ENCODE results near the gene PLXNC1. TPM values are rescaled to one million over a fixed set of nuclear protein-coding genes. Genes with fewer than 3 reads are reported as not detected.
A peak's percentile ranks its signal among the peaks of the same experiment; 100 is the strongest.

Gene PLXNC1
- total and polyA plus RNA-seq, 2 experiments from 2014 or later: 2.9 to 4.1 TPM

DNA sequence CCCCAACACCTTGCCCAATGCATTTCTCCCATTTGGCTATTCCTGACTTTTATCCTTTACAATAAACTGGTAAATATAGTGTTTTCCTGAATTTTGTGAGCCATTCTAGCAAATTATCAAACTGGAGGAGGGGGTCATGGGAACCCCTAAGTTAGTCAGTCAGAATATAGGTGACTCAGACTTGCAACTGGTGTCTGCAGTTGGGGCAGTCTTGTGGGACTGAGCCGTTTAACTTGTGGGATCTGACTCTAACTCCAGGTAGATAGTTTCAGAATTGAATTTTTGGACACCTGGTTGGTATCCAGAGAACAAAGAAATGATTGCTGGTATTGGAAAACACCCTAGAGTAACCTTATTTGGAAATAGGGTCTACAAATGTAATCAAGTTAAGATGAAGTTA lies 177.9 kb downstream of the PLXNC1 start:
- TF ChIP-seq, protein P1, sequence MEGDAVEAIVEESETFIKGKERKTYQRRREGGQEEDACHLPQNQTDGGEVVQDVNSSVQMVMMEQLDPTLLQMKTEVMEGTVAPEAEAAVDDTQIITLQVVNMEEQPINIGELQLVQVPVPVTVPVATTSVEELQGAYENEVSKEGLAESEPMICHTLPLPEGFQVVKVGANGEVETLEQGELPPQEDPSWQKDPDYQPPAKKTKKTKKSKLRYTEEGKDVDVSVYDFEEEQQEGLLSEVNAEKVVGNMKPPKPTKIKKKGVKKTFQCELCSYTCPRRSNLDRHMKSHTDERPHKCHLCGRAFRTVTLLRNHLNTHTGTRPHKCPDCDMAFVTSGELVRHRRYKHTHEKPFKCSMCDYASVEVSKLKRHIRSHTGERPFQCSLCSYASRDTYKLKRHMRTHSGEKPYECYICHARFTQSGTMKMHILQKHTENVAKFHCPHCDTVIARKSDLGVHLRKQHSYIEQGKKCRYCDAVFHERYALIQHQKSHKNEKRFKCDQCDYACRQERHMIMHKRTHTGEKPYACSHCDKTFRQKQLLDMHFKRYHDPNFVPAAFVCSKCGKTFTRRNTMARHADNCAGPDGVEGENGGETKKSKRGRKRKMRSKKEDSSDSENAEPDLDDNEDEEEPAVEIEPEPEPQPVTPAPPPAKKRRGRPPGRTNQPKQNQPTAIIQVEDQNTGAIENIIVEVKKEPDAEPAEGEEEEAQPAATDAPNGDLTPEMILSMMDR (IDR thresholded peaks at IDR 0.05; ENCODE audit: low read depth, low read length): no peak
- Histone ChIP-seq H3K4me1 (ENCODE audit: low read depth) (no peaks in the 10 kb centered on the region), H3K36me3 (peaks cover 13% of the 10 kb centered on the region), H3K9me3 (ENCODE audit: low read depth) (no peaks in the 10 kb centered on the region), H3K4me3 (no peak overlapping the region), H3K27me3 (no peaks in the 10 kb centered on the region), H3K27ac (no peak overlapping the region)
- no peak for DNase-seq (ENCODE audit: low read depth in 1 of 2, low spot score in 1 of 2)

DNA sequence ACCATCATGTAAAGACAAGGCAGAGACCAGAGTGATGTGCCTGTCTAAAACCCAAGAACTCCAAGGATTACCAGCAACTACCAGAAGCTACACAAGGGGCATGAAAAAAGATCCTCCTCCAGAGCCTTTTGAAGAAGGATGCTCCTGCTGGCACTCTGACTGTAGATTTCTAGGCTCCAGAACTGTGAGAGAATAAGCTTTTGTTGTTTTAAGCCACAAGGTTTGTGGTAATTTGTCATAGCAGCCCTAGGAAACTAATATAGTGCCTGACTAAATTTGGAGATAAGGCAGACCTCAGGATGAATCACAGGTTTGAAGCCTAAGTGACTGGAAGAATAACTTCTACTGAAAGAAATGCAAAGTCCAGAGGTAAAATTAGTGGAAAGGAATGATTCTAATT lies 178.3 kb downstream of the PLXNC1 start:
- Histone ChIP-seq H3K36me3 (peaks cover 13% of the 10 kb centered on the region), H3K27me3 (no peaks in the 10 kb centered on the region), H3K4me3 (no peak overlapping the region), H3K4me1 (ENCODE audit: low read depth) (no peaks in the 10 kb centered on the region), H3K27ac (no peak overlapping the region), H3K9me3 (ENCODE audit: low read depth) (no peaks in the 10 kb centered on the region)
- TF ChIP-seq, protein P1 (IDR thresholded peaks at IDR 0.05; ENCODE audit: low read depth, low read length): no peak
- peak in 1 of 2 donors; percentile 78 for DNase-seq (ENCODE audit: low read depth in 1 of 2, low spot score in 1 of 2)

DNA sequence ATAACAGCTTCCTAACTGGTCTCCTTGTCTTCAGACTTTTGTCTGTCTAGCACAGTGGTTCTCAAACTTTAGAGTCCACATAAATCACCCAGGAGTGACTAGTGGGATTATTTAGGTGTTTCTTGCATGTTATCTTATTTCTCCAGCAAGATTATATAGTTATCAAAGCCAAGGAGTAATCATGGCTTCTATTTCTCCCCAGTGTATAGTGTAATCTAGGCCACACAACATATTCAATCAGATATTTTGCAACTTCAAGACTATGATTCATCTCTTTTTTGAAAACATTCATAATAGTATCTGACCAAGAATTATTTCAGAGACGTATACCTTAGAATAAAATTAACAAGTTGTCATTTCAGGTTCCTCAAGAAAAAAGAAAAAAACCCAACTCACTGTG lies 179.4 kb downstream of the PLXNC1 start:
- no peak overlapping the region for H3K27ac ChIP-seq
- peak in 1 of 2 donors; percentile 40 for DNase-seq (ENCODE audit: low read depth in 1 of 2, low spot score in 1 of 2)
- H3K36me3 ChIP-seq: peaks cover 13% of the 10 kb centered on the region
- H3K27me3 ChIP-seq: no peaks in the 10 kb centered on the region
- no peaks in the 10 kb centered on the region for H3K9me3 ChIP-seq (ENCODE audit: low read depth)
- TF ChIP-seq, protein P1 (IDR thresholded peaks at IDR 0.05; ENCODE audit: low read depth, low read length): no peak
- no peaks in the 10 kb centered on the region for H3K4me1 ChIP-seq (ENCODE audit: low read depth)
- no peak overlapping the region for H3K4me3 ChIP-seq

DNA sequence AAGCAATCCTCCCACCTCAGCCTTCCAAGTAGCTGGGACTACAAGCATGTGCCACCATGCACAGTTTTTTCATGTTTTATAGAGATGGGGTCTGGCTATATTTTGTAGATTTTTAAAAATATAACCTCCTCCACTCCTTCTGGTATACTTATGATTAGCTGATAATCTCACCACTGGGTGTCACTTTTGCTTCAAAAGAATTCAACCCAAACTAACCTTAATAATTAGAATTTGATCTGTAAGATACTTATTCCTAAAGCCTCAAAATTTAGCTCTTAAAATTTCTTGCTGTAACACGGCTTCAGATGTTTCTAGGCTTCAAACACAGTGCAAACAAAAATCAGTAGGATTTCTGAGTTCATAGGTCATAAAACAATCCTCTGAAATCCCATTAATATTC lies 181.0 kb downstream of the PLXNC1 start:
- Histone ChIP-seq H3K4me1 (ENCODE audit: low read depth) (peaks cover 11% of the 10 kb centered on the region), H3K9me3 (ENCODE audit: low read depth) (no peaks in the 10 kb centered on the region), H3K27me3 (no peaks in the 10 kb centered on the region), H3K4me3 (no peak overlapping the region), H3K27ac (no peak overlapping the region), H3K36me3 (peaks cover 10% of the 10 kb centered on the region)
- TF ChIP-seq, protein P1 (IDR thresholded peaks at IDR 0.05; ENCODE audit: low read depth, low read length): peak; percentile 9
- peak in 1 of 2 donors; percentile 30 for DNase-seq (ENCODE audit: low read depth in 1 of 2, low spot score in 1 of 2)

DNA sequence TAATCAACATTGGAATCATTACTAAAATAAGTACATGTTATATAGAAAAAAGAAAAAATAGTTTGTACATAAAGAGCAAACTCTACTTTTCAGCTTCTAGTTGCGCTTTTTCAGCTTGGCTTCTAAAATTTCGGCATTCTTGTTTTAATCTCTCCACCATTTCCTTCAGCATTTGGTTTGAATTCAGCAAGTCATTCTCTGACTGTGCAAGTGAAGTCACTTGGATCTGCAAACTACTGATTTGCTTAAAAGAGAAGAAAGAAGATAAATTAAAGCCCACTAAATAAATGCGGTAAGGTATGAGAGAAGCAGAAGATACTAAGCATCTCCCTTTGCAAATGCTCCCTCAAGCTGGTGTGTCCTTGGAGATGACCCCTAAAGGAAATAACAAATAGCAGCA lies 185.0 kb downstream of the PLXNC1 start:
- H3K4me3 ChIP-seq: no peak overlapping the region
- no peak for DNase-seq (ENCODE audit: low read depth in 1 of 2, low spot score in 1 of 2)
- no peaks in the 10 kb centered on the region for H3K9me3 ChIP-seq (ENCODE audit: low read depth)
- peaks cover 50% of the 10 kb centered on the region for H3K4me1 ChIP-seq (ENCODE audit: low read depth)
- H3K27ac ChIP-seq: no peak overlapping the region
- peaks cover 7% of the 10 kb centered on the region for H3K36me3 ChIP-seq
- TF ChIP-seq, protein P1 (IDR thresholded peaks at IDR 0.05; ENCODE audit: low read depth, low read length): no peak
- no peaks in the 10 kb centered on the region for H3K27me3 ChIP-seq

Measured in cardiac muscle cell (in vitro differentiated cells and primary cell).